ENCODE measurements around the gene CTNNA2.

The CTNNA2 gene

GRCh38 chr2:79964966-79965365, 452.1 kb downstream of the CTNNA2 start:
- Histone ChIP-seq H3K27ac (ENCODE audit: low read depth, low read length) (no peak overlapping the region), H3K4me1 (ENCODE audit: control insufficient read depth, insufficient read depth, low read length) (no peaks in the 10 kb centered on the region), H3K4me3 (ENCODE audit: low read length) (no peak overlapping the region), H3K27me3 (ENCODE audit: control insufficient read depth, insufficient read depth, low read length) (no peaks in the 10 kb centered on the region), H3K9ac (ENCODE audit: low read length) (no peak overlapping the region), H3K36me3 (ENCODE audit: control insufficient read depth, insufficient read depth, low read length) (no peaks in the 10 kb centered on the region)

- Histone ChIP-seq H3K4me3 (ENCODE audit: low read length) (no peak overlapping the region), H3K9ac (ENCODE audit: low read length) (no peak overlapping the region), H3K36me3 (ENCODE audit: control insufficient read depth, insufficient read depth, low read length) (no peaks in the 10 kb centered on the region), H3K27ac (ENCODE audit: low read depth, low read length) (no peak overlapping the region), H3K4me1 (ENCODE audit: control insufficient read depth, insufficient read depth, low read length) (no peaks in the 10 kb centered on the region), H3K27me3 (ENCODE audit: control insufficient read depth, insufficient read depth, low read length) (no peaks in the 10 kb centered on the region)
Measured at GRCh38 chr2:79966369-79966768, 453.5 kb downstream of the CTNNA2 start.

- H3K27ac ChIP-seq (ENCODE audit: low read depth, low read length): no peak overlapping the region
Measured at GRCh38 chr2:79966882-79967281, 454.0 kb downstream of the CTNNA2 start.

GRCh38 chr2:79971807-79972206, 459.0 kb downstream of the CTNNA2 start:
- Histone ChIP-seq H3K27me3 (ENCODE audit: control insufficient read depth, insufficient read depth, low read length) (no peaks in the 10 kb centered on the region), H3K4me3 (ENCODE audit: low read length) (no peak overlapping the region), H3K27ac (ENCODE audit: low read depth, low read length) (no peak overlapping the region), H3K4me1 (ENCODE audit: control insufficient read depth, insufficient read depth, low read length) (no peaks in the 10 kb centered on the region), H3K9ac (ENCODE audit: low read length) (no peak overlapping the region), H3K36me3 (ENCODE audit: control insufficient read depth, insufficient read depth, low read length) (no peaks in the 10 kb centered on the region)

More at GRCh38 chr2:79966882-79967281, 454.0 kb downstream of the CTNNA2 start:
- no peak overlapping the region for H3K9ac ChIP-seq (ENCODE audit: low read length)
- no peak overlapping the region for H3K4me3 ChIP-seq (ENCODE audit: low read length)
- H3K27me3 ChIP-seq (ENCODE audit: control insufficient read depth, insufficient read depth, low read length): no peaks in the 10 kb centered on the region
- no peaks in the 10 kb centered on the region for H3K4me1 ChIP-seq (ENCODE audit: control insufficient read depth, insufficient read depth, low read length)
- H3K36me3 ChIP-seq (ENCODE audit: control insufficient read depth, insufficient read depth, low read length): no peaks in the 10 kb centered on the region

- Histone ChIP-seq H3K4me3 (ENCODE audit: low read length) (no peak overlapping the region), H3K27ac (ENCODE audit: low read depth, low read length) (no peak overlapping the region), H3K4me1 (ENCODE audit: control insufficient read depth, insufficient read depth, low read length) (no peaks in the 10 kb centered on the region), H3K36me3 (ENCODE audit: control insufficient read depth, insufficient read depth, low read length) (no peaks in the 10 kb centered on the region), H3K9ac (ENCODE audit: low read length) (no peak overlapping the region), H3K27me3 (ENCODE audit: control insufficient read depth, insufficient read depth, low read length) (no peaks in the 10 kb centered on the region)
Measured at GRCh38 chr2:79972661-79973060, 459.8 kb downstream of the CTNNA2 start.

GRCh38 chr2:79975791-79976565, 463.1 kb downstream of the CTNNA2 start:
- Histone ChIP-seq H3K4me1 (ENCODE audit: control insufficient read depth, insufficient read depth, low read length) (no peaks in the 10 kb centered on the region), H3K9ac (ENCODE audit: low read length) (no peak overlapping the region), H3K27me3 (ENCODE audit: control insufficient read depth, insufficient read depth, low read length) (no peaks in the 10 kb centered on the region), H3K4me3 (ENCODE audit: low read length) (no peak overlapping the region), H3K27ac (ENCODE audit: low read depth, low read length) (no peak overlapping the region), H3K36me3 (ENCODE audit: control insufficient read depth, insufficient read depth, low read length) (no peaks in the 10 kb centered on the region)

GRCh38 chr2:79977792-79978191, 464.9 kb downstream of the CTNNA2 start:
- no peak overlapping the region for H3K27ac ChIP-seq (ENCODE audit: low read depth, low read length)
- H3K4me1 ChIP-seq (ENCODE audit: control insufficient read depth, insufficient read depth, low read length): no peaks in the 10 kb centered on the region
- H3K4me3 ChIP-seq (ENCODE audit: low read length): no peak overlapping the region
- no peak overlapping the region for H3K9ac ChIP-seq (ENCODE audit: low read length)
- no peaks in the 10 kb centered on the region for H3K36me3 ChIP-seq (ENCODE audit: control insufficient read depth, insufficient read depth, low read length)
- no peaks in the 10 kb centered on the region for H3K27me3 ChIP-seq (ENCODE audit: control insufficient read depth, insufficient read depth, low read length)

DNA sequence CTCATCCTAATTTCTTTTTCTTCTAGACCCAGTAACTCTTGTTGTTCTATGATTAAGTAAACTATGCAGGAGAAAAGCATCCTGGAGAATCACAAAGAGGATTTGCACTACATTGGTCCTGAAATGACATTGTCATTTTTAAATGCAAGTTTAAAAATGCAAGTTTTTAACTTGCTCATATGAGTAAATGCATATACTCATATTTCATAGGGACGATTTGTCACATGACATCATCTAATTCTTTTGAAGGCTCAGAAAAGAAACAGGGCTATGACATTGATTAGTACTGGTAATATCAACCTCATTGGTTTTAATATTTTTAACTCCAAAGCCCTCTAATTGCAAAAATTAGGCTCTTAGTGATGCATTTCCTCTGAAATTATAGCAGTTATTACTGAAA, 467.3 kb downstream of the CTNNA2 start:
- H3K4me1 ChIP-seq (ENCODE audit: control insufficient read depth, insufficient read depth, low read length): no peaks in the 10 kb centered on the region
- no peak overlapping the region for H3K9ac ChIP-seq (ENCODE audit: low read length)
- no peak overlapping the region for H3K4me3 ChIP-seq (ENCODE audit: low read length)
- no peak overlapping the region for H3K27ac ChIP-seq (ENCODE audit: low read depth, low read length)
- no peaks in the 10 kb centered on the region for H3K27me3 ChIP-seq (ENCODE audit: control insufficient read depth, insufficient read depth, low read length)
- H3K36me3 ChIP-seq (ENCODE audit: control insufficient read depth, insufficient read depth, low read length): no peaks in the 10 kb centered on the region

- Histone ChIP-seq H3K4me1 (ENCODE audit: control insufficient read depth, insufficient read depth, low read length) (no peaks in the 10 kb centered on the region), H3K36me3 (ENCODE audit: control insufficient read depth, insufficient read depth, low read length) (no peaks in the 10 kb centered on the region), H3K9ac (ENCODE audit: low read length) (no peak overlapping the region), H3K27me3 (ENCODE audit: control insufficient read depth, insufficient read depth, low read length) (no peaks in the 10 kb centered on the region), H3K27ac (ENCODE audit: low read depth, low read length) (no peak overlapping the region), H3K4me3 (ENCODE audit: low read length) (no peak overlapping the region)
Measured at GRCh38 chr2:79980816-79981215, 468.0 kb downstream of the CTNNA2 start.

DNA sequence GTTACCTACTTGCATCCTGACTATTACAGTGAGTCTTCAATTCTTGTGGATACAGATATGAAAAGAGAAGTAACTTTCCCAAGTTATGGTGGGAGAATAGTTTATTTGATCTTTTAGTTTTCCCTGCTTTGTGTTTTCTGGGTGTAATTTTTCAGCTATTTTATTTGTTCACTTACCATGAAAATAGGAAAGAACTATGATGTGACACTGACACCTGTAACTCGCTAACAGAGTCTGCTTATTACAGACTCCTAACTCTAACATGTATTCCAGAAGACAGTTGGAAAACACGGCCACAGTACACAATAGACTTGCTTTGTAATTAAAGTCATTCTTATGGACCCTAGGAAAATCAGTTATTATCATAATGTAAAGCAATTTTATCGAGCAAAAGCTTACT, 468.5 kb downstream of the CTNNA2 start:
- H3K9ac ChIP-seq (ENCODE audit: low read length): no peak overlapping the region
- H3K27ac ChIP-seq (ENCODE audit: low read depth, low read length): no peak overlapping the region
- no peaks in the 10 kb centered on the region for H3K36me3 ChIP-seq (ENCODE audit: control insufficient read depth, insufficient read depth, low read length)

GRCh38 chr2:79982445-79982844, 469.6 kb downstream of the CTNNA2 start:
- H3K36me3 ChIP-seq (ENCODE audit: control insufficient read depth, insufficient read depth, low read length): no peaks in the 10 kb centered on the region
- H3K9ac ChIP-seq (ENCODE audit: low read length): no peak overlapping the region
- no peak overlapping the region for H3K27ac ChIP-seq (ENCODE audit: low read depth, low read length)
- H3K4me1 ChIP-seq (ENCODE audit: control insufficient read depth, insufficient read depth, low read length): no peaks in the 10 kb centered on the region
- no peak overlapping the region for H3K4me3 ChIP-seq (ENCODE audit: low read length)
- no peaks in the 10 kb centered on the region for H3K27me3 ChIP-seq (ENCODE audit: control insufficient read depth, insufficient read depth, low read length)

More for the DNA sequence above, 468.5 kb downstream of the CTNNA2 start:
- H3K4me3 ChIP-seq (ENCODE audit: low read length): no peak overlapping the region
- H3K27me3 ChIP-seq (ENCODE audit: control insufficient read depth, insufficient read depth, low read length): no peaks in the 10 kb centered on the region
- no peaks in the 10 kb centered on the region for H3K4me1 ChIP-seq (ENCODE audit: control insufficient read depth, insufficient read depth, low read length)

DNA sequence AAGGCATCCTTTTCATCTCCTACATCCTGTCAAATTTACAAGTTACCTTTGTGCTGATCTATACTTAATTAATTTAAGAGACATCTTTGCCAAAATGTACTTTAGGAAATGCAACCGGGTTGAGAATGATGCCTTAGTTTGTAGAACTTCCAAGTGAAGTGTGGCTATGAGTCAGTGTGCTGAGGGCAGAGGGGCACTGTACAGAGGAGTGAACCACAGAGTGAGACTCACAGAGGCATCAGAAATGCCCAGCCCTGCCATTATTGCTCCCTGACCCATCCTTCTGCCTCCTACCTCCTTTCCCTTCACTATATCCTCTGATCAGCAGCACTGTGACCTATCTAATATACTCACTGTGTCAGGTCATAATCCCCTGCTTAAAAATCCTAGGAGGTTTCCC, 471.6 kb downstream of the CTNNA2 start:
- Histone ChIP-seq H3K36me3 (ENCODE audit: control insufficient read depth, insufficient read depth, low read length) (no peaks in the 10 kb centered on the region), H3K27me3 (ENCODE audit: control insufficient read depth, insufficient read depth, low read length) (no peaks in the 10 kb centered on the region), H3K9ac (ENCODE audit: low read length) (no peak overlapping the region), H3K4me3 (ENCODE audit: low read length) (no peak overlapping the region), H3K27ac (ENCODE audit: low read depth, low read length) (no peak overlapping the region), H3K4me1 (ENCODE audit: control insufficient read depth, insufficient read depth, low read length) (no peaks in the 10 kb centered on the region)

DNA sequence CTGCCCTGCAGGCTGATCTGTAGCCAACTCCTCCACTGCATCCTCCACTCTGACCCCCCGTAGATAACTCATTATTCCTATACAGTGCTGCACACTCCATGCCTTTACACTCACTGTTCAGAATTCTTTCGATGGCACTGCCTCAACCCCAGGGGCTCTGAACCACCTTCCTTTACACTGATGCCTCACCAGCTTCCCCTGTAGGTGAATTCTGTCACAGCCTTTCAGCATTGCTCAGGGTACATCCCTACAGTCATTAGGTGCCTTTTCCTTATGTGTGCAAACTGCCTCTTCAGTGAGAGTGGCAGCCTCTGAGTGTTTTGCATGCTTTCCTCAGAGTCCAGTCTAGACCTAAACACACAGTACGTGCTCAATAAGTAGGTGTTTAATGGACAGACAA, 472.3 kb downstream of the CTNNA2 start:
- H3K9ac ChIP-seq (ENCODE audit: low read length): no peak overlapping the region
- H3K4me1 ChIP-seq (ENCODE audit: control insufficient read depth, insufficient read depth, low read length): no peaks in the 10 kb centered on the region
- no peaks in the 10 kb centered on the region for H3K27me3 ChIP-seq (ENCODE audit: control insufficient read depth, insufficient read depth, low read length)
- H3K27ac ChIP-seq (ENCODE audit: low read depth, low read length): no peak overlapping the region
- no peak overlapping the region for H3K4me3 ChIP-seq (ENCODE audit: low read length)
- H3K36me3 ChIP-seq (ENCODE audit: control insufficient read depth, insufficient read depth, low read length): no peaks in the 10 kb centered on the region

All from rectal smooth muscle tissue (tissue), 1 donor.